ENCODE data around the gene ARL13B.

DNA sequence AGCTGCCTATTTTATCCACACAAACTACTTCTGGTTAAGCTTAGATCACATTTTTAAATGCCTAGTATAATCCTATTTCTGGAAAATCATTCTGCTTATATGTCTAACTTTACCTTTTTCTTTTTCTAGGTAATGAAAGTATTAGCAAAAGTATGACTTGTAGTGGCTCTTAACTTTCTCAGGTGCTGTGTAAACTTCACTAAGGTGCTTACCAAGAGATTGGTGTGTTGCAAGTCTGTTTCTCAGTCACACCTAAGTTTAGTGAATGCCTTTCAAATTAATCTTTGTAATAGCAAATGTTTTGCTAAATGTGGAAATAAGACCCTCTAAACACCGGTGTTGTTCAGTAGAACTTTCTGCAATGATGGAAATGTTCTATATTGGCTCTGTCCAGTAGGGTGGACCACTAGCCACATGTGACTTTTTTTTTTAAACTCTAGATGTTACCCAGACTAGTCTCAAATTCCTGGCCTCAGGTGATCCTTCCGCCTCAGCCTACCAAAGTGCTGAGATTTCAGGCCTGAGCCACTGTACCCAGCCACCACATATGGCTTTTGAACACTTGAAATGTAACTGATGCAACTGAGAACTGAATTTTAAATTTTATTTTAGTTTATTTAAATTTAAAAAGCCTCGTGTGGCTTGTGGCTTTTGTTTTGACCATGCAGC, 22.0 kb downstream of the ARL13B start:
- TF ChIP-seq CTCF (conservative IDR thresholded peaks at IDR 0.05; ENCODE audit: low read depth, low read length) (no peak), EZH2 (IDR thresholded peaks at IDR 0.05; ENCODE audit: borderline replicate concordance, low read depth, low read length, poor library complexity, severe bottlenecking) (no peak)

All from A673 (cell line).